ENCODE data around the gene NT5DC2.

DNA sequence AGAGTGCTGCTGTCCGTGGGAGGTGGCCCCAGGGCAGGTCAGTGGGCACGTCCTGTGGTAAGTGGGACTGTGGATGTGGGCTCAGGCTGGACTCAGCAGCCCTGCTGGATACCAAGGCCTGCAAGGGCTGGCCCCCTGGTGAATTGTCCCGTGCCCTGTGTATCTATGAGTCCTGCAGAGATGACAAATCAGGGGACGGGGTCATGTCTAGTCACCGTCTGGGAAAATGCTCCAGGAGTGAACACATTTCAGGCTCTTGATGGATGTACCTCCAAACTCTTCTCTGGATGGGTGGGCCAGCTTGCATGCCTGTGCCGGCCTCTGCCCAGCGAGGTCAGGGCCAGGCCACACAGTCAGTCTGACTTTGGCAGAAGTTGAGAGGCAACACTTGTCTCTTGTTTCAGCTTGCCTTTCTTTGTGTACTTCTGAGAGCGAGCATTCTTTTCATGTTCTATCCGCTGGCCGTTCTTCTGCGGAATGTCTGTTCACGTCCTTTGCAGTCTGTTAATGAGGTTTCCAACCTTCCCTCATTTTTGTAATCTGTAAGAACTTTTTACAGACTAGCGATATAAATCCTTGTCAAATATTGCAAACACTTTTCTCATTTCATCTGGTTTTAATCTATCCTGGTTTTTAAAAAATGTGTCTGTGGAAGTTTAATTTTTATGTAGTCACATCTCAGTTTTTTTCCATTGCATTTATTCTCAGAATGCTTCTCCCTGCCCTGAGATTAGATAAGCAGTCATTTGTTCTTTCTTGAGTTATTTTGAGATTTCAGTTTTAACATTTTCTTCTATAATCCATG is 49.9 kb downstream of the NT5DC2 start:
- no peak for TF ChIP-seq POLR2A (IDR thresholded peaks at IDR 0.05)
- TF ChIP-seq CTCF (IDR thresholded peaks at IDR 0.05): no peak
